GM21737 (cell line): ENCODE results near the gene ZNF771.
A peak's percentile ranks its signal among the peaks of the same experiment; 100 is the strongest.

Experiments
- ATAC-seq: cut with Tn5 transposase; IDR thresholded peaks from one replicate; pipeline ENCODE4 v1.9.1; 2021; ENCODE audit warnings: mild to moderate bottlenecking, moderate library complexity; ENCODE audit not compliant: unreplicated experiment

Gene ZNF771

DNA sequence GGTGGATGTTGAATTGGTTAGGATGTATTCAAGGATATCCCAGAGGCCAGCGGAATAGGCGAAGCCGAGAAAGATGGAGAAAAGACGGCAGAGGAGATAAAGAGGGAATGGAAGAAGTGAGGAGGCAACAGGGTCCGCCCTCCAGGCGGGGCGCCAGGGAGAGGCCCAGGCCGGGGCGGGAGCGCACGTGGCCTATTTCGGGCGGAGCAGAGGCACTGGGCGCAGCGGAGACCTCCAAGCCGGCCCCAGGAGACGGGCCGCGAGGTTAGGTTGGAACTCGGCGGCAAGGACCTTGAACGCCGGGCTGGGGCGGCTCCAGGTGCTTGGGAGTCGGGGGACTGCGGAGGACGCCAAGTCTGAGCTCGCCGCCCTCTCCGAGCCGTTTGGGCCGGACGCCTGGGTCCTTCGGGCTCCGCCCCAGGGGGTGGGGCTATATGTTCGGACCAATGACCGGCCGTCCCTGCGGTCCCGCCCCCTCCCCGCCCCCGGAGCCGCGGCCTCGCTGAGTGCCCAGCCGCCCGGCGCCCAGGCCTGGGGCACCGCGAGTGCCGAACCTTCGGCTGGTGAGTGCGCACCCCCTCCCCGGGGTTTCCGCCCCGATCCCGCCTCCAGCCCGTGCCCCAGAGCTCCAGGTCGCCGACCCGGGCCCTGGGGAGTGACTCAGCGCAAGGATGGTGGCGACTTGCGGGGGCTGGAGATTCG is at the start of gene ZNF771:
ZNF771 (plus strand) TSS at position 505 of the 702 bp plus-strand sequence. CDS start 448 bp downstream, outside the sequence.
- ATAC-seq: peak; percentile 72

DNA sequence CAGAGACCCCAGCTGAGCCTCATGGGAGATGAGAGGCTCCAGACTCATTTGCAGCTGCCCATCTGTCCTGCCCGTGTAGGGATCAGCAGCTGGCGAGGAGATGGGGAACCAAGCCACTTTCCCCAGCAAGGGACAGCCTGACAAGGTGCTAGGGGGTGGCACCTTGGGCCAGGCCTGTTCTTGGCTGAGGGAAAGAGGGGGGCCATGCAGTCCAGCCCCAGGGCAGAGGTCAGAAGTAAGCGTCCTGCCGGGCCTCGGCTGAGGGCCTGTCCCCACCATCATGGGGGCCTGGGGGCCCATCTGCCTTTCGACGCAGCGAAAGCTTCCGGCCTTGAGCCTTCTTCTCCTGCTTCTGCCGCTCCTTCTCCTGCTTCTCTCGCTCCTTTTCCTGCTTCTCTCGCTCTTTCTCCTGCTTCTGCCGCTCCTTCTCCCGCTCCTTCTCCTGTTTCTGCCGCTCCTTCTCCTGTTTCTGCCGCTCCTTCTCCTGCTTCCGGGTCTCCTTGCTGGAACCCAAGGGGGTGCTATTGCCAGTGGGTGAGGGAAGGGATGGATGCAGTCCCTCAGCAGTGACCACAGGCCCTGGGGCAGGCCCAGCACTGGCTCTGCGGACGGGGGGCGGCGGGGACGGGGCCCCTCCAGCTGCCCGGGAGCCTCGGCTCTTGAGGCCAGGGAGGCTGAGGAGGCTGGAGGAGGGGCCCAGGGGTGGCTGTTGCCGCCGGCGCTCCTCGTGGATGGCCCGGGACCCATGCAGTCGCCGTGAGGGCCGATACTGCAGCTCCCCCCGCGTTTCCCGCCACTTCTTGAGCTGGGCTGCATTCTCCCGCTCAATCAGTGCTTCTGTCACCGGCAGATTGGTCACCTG is 49.5 kb upstream of the ZNF771 start:
- ATAC-seq: no peak

DNA sequence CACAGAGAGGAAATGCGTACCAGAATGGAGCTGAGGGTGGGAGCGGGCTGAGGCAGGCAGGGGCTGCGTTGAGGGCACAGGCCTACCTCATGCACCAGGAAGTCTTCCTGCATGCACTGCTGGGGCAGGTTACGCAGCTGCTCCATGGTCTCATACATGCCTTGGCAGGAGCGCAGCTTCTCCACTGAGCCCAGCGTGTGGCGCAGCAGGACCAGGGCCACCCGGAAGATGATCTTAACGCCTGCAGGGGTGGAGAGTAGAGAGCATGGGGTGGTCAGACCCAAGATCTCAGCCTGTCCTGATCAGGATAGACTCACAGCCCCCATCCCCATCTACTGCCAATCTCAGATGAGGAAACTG is 48.8 kb upstream of the ZNF771 start:
- no peak for ATAC-seq

DNA sequence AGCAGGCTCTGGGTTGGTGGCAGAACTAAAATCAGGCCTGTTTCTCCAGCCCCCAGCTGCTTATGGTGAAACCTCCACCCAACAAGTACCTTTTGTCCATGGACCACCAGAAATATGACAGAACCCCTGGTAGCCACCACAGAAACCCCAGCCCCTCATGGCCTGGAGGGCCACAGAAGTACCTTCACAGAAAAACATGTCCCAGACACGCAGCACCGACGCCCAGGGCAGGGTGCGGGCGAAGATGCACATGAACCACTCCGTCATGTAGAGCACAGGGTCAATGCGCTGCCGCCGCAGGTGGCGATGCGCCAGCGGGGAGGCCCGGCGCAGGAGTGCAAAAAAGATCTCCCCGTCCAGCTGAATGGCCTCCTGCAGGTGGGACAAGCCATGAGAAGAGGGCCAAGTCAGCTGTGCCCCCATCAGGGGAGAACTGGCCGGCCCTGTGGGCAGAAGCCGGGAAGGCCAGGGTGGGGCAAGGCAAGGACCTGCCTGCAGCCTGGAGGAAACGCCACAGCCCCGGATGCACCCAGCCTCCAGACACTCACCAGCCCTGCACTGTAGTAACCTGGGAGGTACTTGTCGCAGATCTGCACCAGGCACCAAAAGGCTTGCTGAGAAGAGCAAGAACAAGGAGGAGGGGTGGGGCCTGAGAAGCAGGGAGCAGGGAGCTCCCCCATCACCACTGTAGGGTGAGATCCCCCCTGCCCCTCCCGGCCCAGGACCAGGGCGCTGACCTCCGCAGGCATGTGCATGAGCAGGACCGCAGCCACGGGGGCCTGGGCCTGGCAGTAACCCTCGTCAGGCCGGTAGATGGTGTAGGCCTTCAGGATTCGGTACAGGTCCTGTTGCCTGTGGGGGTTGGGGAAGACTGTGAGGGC is 48.2 kb upstream of the ZNF771 start:
- ATAC-seq: no peak

GRCh38 chr16:30359871-30360170 is 47.6 kb upstream of the ZNF771 start:
- no peak for ATAC-seq

- ATAC-seq: no peak
Observed at GRCh38 chr16:30361180-30361579, 46.2 kb upstream of the ZNF771 start.

DNA sequence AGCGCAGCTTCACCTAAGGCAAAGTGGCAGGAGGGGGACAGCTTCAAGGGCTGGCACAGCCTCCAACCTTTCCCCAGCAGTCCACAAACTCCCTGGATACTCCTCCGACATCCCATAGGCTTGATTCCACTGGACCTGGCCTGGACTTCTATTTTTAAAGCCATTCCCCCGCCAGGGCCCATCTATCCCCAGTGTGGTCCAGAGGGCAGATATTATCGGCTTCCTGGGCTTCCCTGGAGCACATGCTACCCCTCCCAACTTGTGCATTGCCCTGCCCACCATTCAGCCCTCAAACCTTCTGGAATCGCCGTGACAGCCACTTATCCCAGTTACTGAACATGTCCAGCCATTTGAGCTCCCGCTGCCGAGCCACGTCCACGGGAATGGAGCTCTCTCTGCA is 42.2 kb upstream of the ZNF771 start:
- ATAC-seq: no peak

DNA sequence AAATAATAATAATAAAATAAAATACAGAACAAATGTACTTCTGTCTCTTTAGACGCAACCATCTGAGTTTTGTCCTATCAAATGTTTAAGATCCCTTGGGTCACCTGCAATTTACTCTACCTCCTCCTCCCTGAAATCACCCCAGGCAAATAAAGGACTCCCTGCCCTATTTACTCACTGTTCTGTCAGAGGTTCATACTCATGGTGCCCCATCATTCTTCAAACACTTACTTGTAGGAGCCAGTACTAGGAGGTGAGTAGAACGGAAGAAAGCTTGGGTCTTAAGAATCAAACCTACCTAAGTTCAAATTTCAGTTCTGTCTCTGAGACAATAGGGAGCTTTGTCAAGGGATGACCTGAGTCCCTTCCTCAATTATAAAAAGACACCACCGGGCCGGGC is 40.9 kb upstream of the ZNF771 start:
- ATAC-seq: no peak

GRCh38 chr16:30367349-30368009 is 39.9 kb upstream of the ZNF771 start:
- no peak for ATAC-seq

- no peak for ATAC-seq
Observed at GRCh38 chr16:30368122-30368791, 39.1 kb upstream of the ZNF771 start.

DNA sequence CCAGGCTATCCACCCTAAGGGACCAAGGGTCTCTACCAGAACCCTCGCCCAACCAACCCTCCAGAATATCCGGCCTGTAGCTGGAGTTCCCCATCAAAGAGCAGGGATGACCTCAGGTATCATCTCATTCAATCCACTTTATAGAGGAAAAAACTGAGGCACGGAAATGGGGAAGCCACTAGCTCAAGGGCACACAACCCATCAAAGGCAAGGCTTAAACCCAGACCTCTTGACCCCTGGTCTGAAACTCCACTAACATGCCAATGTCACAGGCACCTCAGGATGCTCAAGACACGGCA is 38.7 kb upstream of the ZNF771 start:
- ATAC-seq: no peak

GRCh38 chr16:30369091-30369937 is 38.1 kb upstream of the ZNF771 start:
- ATAC-seq: no peak

- peak; percentile 12 for ATAC-seq
Observed at GRCh38 chr16:30369938-30370455, 37.4 kb upstream of the ZNF771 start.

GRCh38 chr16:30370456-30371247 is 36.8 kb upstream of the ZNF771 start, which contains the start of gene TBC1D10B:
Gene TBC1D10B (minus strand): TSS chr16:30370494. CDS start chr16:30370183, 311 bp downstream.
- ATAC-seq: peak; percentile 62

- ATAC-seq: no peak
Observed at GRCh38 chr16:30371248-30371816, 36.1 kb upstream of the ZNF771 start.

DNA sequence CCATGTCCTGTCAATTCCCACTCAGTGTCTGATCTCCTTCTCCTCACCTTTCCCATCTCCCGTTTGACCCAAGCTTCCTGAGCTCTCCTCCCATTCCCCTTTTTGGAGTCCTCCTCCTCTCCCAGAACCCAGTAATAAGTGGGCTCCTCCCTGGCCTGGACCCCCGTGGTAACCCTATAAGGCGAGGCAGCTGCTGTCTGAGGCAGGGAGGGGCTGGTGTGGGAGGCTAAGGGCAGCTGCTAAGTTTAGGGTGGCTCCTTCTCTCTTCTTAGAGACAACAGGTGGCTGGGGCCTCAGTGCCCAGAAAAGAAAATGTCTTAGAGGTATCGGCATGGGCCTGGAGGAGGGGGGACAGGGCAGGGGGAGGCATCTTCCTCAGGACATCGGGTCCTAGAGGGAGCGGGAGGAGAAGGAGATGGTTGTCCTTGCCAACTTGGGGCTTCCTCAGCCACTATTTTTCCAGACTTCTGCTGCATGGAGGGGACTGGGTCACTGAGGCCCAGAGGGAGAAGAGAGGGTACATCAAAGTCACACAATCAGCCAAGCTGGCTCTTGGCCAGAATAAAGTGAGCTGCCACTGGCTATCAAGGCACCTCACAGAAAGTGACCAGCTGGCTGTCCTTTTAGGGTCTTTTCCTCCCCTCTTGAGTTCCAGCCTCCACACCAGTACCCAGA is 35.2 kb upstream of the ZNF771 start:
- no peak for ATAC-seq

DNA sequence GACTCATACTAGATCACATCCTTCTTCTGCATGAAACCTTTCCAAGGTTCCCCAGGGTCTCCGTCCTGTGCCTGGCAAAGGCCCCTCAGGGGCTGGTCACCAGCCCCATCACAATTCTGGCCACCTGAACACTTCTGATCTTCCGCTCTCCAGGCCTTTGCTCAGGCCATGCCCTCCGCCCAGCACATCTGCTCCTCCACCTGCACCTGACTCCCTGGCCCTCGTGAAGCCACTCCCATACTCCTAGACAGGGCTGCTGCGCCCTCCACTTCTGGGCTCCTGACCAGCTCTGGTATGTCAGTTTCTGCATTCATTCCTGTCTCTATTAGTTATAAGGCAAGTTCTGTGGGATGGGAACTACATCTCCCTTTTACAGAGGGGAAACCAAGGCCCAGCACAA is 34.7 kb upstream of the ZNF771 start:
- ATAC-seq: no peak

- no peak for ATAC-seq
Observed at GRCh38 chr16:30374538-30374937, 32.9 kb upstream of the ZNF771 start, which contains the start of gene MYL11. Gene MYL11 (plus strand): TSS chr16:30374802. CDS start chr16:30374858, 56 bp downstream.
